ENCODE data around the gene PAPPA.

The PAPPA gene

DNA sequence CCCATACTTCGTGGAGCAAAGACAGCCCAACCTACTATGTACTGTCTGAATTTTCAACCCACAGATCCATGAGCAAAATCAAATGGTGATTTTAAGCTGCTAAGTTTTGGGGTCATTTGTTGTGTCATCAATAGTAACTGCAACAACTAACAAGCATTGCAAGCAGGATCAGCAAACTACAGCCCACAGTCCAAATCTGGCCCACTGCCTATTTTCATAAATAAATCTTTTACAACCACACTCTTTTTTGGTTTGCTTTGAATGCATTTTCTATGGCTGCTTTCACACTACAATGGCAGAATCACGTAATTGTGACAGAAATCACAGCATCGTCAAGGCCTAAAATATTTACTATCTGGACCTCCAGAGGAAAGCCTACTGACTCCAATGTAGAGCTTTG lies 296.4 kb downstream of the PAPPA start:
- no peaks in the 10 kb centered on the region for H3K4me1 ChIP-seq (ENCODE audit: control insufficient read depth, insufficient read depth, low read length)
- TF ChIP-seq ZNF114 (tag by site-specific recombination; IDR thresholded peaks at IDR 0.05) = no peak
- no peak for TF ChIP-seq ZNF239 (tag by site-specific recombination; IDR thresholded peaks at IDR 0.05)
- TF ChIP-seq REPIN1 (tag by site-specific recombination; IDR thresholded peaks at IDR 0.05; ENCODE audit: low read depth) = no peak
- TF ChIP-seq OSR2 (tag by site-specific recombination; IDR thresholded peaks at IDR 0.05) = no peak
- TF ChIP-seq ZNF670 (tag by site-specific recombination; IDR thresholded peaks at IDR 0.05; ENCODE audit: low read depth) = no peak
- TF ChIP-seq ZNF416 (tag by site-specific recombination; IDR thresholded peaks at IDR 0.05) = no peak
- TF ChIP-seq, protein P1, sequence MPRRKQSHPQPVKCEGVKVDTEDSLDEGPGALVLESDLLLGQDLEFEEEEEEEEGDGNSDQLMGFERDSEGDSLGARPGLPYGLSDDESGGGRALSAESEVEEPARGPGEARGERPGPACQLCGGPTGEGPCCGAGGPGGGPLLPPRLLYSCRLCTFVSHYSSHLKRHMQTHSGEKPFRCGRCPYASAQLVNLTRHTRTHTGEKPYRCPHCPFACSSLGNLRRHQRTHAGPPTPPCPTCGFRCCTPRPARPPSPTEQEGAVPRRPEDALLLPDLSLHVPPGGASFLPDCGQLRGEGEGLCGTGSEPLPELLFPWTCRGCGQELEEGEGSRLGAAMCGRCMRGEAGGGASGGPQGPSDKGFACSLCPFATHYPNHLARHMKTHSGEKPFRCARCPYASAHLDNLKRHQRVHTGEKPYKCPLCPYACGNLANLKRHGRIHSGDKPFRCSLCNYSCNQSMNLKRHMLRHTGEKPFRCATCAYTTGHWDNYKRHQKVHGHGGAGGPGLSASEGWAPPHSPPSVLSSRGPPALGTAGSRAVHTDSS (tag by site-specific recombination; IDR thresholded peaks at IDR 0.05) = no peak
- TF ChIP-seq, protein P2, sequence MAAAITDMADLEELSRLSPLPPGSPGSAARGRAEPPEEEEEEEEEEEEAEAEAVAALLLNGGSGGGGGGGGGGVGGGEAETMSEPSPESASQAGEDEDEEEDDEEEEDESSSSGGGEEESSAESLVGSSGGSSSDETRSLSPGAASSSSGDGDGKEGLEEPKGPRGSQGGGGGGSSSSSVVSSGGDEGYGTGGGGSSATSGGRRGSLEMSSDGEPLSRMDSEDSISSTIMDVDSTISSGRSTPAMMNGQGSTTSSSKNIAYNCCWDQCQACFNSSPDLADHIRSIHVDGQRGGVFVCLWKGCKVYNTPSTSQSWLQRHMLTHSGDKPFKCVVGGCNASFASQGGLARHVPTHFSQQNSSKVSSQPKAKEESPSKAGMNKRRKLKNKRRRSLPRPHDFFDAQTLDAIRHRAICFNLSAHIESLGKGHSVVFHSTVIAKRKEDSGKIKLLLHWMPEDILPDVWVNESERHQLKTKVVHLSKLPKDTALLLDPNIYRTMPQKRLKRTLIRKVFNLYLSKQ (tag by site-specific recombination; IDR thresholded peaks at IDR 0.05; ENCODE audit: borderline replicate concordance) = no peak
- no peak for TF ChIP-seq ZNF211 (tag by site-specific recombination; IDR thresholded peaks at IDR 0.05; ENCODE audit: low read depth)
- TF ChIP-seq ZNF792 (tag by site-specific recombination; IDR thresholded peaks at IDR 0.05) = no peak
- H3K27ac ChIP-seq (ENCODE audit: extremely low read depth, low read depth, low read length) = no peak overlapping the region
- ChIA-PET POLR2A (no interaction called here), CTCF (no interaction called here)
- H3K9me3 ChIP-seq (ENCODE audit: control insufficient read depth, insufficient read depth, low read depth, low read length) = no peaks in the 10 kb centered on the region
- H3K4me3 ChIP-seq (ENCODE audit: low read depth, low read length) = no peak overlapping the region
- no peaks in the 10 kb centered on the region for H3K36me3 ChIP-seq (ENCODE audit: control insufficient read depth in 2 of 2, insufficient read depth in 1 of 2, low read length in 2 of 2)

DNA sequence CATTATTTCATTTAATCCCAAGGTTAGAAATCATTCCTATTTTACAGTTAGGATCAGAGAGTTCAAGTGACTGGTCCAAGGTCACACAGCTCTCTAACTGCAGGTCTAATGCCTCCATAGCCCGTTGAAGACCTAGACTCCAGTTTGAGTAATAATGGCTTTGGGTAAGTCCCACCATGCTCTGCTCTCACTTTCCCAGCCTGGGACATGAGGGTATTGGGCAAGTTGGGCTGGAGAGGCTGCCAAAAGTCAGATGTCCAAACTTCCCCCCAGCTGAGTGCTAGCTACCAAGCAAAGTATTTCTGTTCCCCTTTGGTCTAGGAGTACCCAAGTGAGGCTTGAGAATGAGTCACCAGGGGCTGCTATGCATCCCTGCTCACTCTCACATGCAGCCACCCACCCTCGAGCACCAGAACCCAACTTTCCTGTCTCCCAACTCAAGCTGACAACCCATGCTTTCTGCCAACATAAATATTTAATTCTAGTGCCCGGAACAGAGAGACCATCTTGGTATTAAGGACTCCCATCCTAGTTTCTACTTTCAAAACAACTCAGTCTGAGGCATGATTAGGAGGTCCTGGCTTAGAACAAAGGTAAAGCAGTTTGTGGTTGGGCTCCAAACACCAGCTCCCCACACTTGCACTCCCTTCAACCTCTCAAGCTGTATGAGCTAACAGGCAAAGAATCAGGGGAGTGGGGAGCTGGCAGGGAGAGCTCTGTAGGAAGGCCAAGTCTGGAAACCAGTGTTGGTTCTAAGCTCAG lies 297.0 kb downstream of the PAPPA start:
- no peaks in the 10 kb centered on the region for H3K36me3 ChIP-seq (ENCODE audit: control insufficient read depth in 2 of 2, insufficient read depth in 1 of 2, low read length in 2 of 2)
- TF ChIP-seq ZNF169 (tag by site-specific recombination; IDR thresholded peaks at IDR 0.05) (no peak), ZNF776 (tag by site-specific recombination; IDR thresholded peaks at IDR 0.05; ENCODE audit: borderline replicate concordance) (no peak), IKZF3 (tag by site-specific recombination; IDR thresholded peaks at IDR 0.05) (no peak), ZNF585B (tag by site-specific recombination; IDR thresholded peaks at IDR 0.05) (no peak), ZBTB8A (tag by site-specific recombination; IDR thresholded peaks at IDR 0.05) (no peak), ZNF133 (tag by site-specific recombination; IDR thresholded peaks at IDR 0.05) (no peak), YY1 (tag by site-specific recombination; IDR thresholded peaks at IDR 0.05) (no peak), KLF1 (tag by site-specific recombination; IDR thresholded peaks at IDR 0.05) (no peak)
- no peak overlapping the region for H3K4me3 ChIP-seq (ENCODE audit: low read depth, low read length)
- no peak overlapping the region for H3K27ac ChIP-seq (ENCODE audit: extremely low read depth, low read depth, low read length)
- POLR2A ChIA-PET = no interaction called here
- CTCF ChIA-PET = interaction anchor here (0.6 kb wide), 1 partner anchor 1963 kb away, joined by 3 read pairs; no protein-coding TSS in a partner anchor
- H3K4me1 ChIP-seq (ENCODE audit: control insufficient read depth, insufficient read depth, low read length) = no peaks in the 10 kb centered on the region
- no peaks in the 10 kb centered on the region for H3K9me3 ChIP-seq (ENCODE audit: control insufficient read depth, insufficient read depth, low read depth, low read length)

DNA sequence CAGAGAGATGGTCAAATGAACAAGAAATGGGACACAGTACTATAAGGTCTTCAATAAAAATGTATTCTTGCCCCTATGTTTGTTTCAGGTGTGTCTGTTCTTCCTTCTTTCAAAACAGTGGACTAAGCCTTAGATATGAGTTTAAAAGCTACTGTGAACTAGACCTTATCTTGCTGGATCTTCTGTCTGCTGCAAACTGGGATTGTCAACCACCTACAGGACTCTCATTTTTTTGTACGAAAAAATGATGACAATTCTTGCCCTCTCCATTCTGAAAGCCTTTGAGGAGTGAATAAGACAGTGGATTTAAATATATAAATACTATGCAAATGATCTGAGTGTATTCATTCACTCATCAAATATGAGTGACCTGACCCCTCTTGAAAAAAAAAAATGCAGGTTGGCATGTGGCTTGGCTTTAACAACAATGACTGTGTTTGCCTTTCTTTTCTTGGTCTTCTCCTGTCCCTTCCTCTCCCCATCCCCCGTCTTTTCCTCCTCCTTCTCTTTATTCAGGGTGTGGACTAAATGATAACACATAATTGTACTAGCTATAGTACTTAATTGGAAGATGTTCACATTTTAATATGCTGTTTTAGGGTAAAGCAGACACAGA lies 298.0 kb downstream of the PAPPA start:
- Histone ChIP-seq H3K27ac (ENCODE audit: extremely low read depth, low read depth, low read length) (no peak overlapping the region), H3K4me3 (ENCODE audit: low read depth, low read length) (no peak overlapping the region), H3K9me3 (ENCODE audit: control insufficient read depth, insufficient read depth, low read depth, low read length) (no peaks in the 10 kb centered on the region), H3K36me3 (ENCODE audit: control insufficient read depth in 2 of 2, insufficient read depth in 1 of 2, low read length in 2 of 2) (no peaks in the 10 kb centered on the region), H3K4me1 (ENCODE audit: control insufficient read depth, insufficient read depth, low read length) (no peaks in the 10 kb centered on the region)
- ChIA-PET POLR2A (no interaction called here), CTCF (interaction anchor here (0.5 to 0.6 kb wide), 2 partner anchors 58 to 1965 kb away, joined by 3 read pairs; no protein-coding TSS in a partner anchor)
- TF ChIP-seq ZNF426 (tag by site-specific recombination; IDR thresholded peaks at IDR 0.05) (no peak), ZNF596 (tag by site-specific recombination; IDR thresholded peaks at IDR 0.05) (no peak), EGR2 (tag by site-specific recombination; IDR thresholded peaks at IDR 0.05; ENCODE audit: low read depth) (no peak), GFI1B (tag by site-specific recombination; IDR thresholded peaks at IDR 0.05) (no peak), IKZF3 (tag by site-specific recombination; IDR thresholded peaks at IDR 0.05) (no peak), SCRT1 (tag by site-specific recombination; IDR thresholded peaks at IDR 0.05; ENCODE audit: borderline replicate concordance) (no peak), ZNF747 (tag by site-specific recombination; IDR thresholded peaks at IDR 0.05) (no peak), ZNF510 (tag by site-specific recombination; IDR thresholded peaks at IDR 0.05; ENCODE audit: insufficient replicate concordance) (no peak), WT1 (tag by site-specific recombination; IDR thresholded peaks at IDR 0.05) (no peak)
- TF ChIP-seq, protein P3, sequence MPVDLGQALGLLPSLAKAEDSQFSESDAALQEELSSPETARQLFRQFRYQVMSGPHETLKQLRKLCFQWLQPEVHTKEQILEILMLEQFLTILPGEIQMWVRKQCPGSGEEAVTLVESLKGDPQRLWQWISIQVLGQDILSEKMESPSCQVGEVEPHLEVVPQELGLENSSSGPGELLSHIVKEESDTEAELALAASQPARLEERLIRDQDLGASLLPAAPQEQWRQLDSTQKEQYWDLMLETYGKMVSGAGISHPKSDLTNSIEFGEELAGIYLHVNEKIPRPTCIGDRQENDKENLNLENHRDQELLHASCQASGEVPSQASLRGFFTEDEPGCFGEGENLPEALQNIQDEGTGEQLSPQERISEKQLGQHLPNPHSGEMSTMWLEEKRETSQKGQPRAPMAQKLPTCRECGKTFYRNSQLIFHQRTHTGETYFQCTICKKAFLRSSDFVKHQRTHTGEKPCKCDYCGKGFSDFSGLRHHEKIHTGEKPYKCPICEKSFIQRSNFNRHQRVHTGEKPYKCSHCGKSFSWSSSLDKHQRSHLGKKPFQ (tag by site-specific recombination; IDR thresholded peaks at IDR 0.05) = no peak

Data from HEK293 (cell line).